AG04450 (cell line): ENCODE results near the gene LCE1B. TPM values are rescaled to one million over a fixed set of nuclear protein-coding genes. Genes with fewer than 3 reads are reported as not detected.

Experiments
- CTCF ChIA-PET: fragments of 300-600, 350-600 bp; formaldehyde crosslinking; extraction: SDS; loops from one replicate; lab custom pipeline; 2022; ENCODE audit warnings: antibody characterized with exemption, inconsistent platforms; lab: Charles Lee
- POLR2A ChIA-PET: fragments of 350-600 bp; formaldehyde crosslinking; extraction: SDS; loops from one replicate; lab custom pipeline; 2021; ENCODE audit warnings: antibody characterized with exemption, inconsistent platforms; lab: Yijun Ruan, JAX
- DNase-seq: peaks from one replicate; pipeline ENCODE4 v3.0.0-alpha.2; 2011; ENCODE audit warnings: low read depth, low spot score
- H3K27ac ChIP-seq: one replicate; pipeline ENCODE4 v1.5.1; 2012; ENCODE audit warnings: low read depth, low read length, control low read depth
- H3K27me3 ChIP-seq: one replicate; pipeline ENCODE4 v1.6.0; 2012; ENCODE audit warnings: low read length; ENCODE audit not compliant: control insufficient read depth, insufficient read depth
- H3K4me3 ChIP-seq: 2 replicates; pipeline ENCODE4 v1.5.1; 2011; ENCODE audit warnings: mild to moderate bottlenecking, low read depth, low read length, control low read depth
- H3K9me3 ChIP-seq: 2 replicates; pipeline ENCODE4 v1.5.1; 2012; ENCODE audit warnings: low read length; ENCODE audit not compliant: control insufficient read depth, insufficient read depth
- CTCF ChIP-seq: IDR thresholded peaks from 2 replicates; pipeline ENCODE4 v1.5.1; 2011; ENCODE audit warnings: low read depth, low read length, control low read depth, inconsistent platforms
- polyA plus RNA-seq: library from polyadenylated mRNA; depleted of rRNA; stranded (reverse); fragments of >200 nt; gene quantifications from 2 replicates; pipeline ENCODE4 v1.2.3, GENCODE V29; 2011

The LCE1B gene
- polyA plus RNA-seq, 1 experiment = not detected

- no peak overlapping the region for H3K4me3 ChIP-seq
- no peak for DNase-seq
- CTCF ChIA-PET = no interaction called here
- no peaks in the 10 kb centered on the region for H3K27me3 ChIP-seq
- TF ChIP-seq CTCF = no peak
- no peak overlapping the region for H3K27ac ChIP-seq
- H3K9me3 ChIP-seq = peaks cover 12% of the 10 kb centered on the region
- POLR2A ChIA-PET = no interaction called here
Measured at GRCh38 chr1:152777510-152778137, 34.1 kb upstream of the LCE1B start.

GRCh38 chr1:152783095-152783494 lies 28.7 kb upstream of the LCE1B start:
- DNase-seq = no peak
- ChIA-PET CTCF (no interaction called here), POLR2A (no interaction called here)
- Histone ChIP-seq H3K4me3 (no peak overlapping the region), H3K9me3 (peaks cover 4% of the 10 kb centered on the region), H3K27ac (no peak overlapping the region), H3K27me3 (no peaks in the 10 kb centered on the region)
- TF ChIP-seq CTCF = no peak

DNA sequence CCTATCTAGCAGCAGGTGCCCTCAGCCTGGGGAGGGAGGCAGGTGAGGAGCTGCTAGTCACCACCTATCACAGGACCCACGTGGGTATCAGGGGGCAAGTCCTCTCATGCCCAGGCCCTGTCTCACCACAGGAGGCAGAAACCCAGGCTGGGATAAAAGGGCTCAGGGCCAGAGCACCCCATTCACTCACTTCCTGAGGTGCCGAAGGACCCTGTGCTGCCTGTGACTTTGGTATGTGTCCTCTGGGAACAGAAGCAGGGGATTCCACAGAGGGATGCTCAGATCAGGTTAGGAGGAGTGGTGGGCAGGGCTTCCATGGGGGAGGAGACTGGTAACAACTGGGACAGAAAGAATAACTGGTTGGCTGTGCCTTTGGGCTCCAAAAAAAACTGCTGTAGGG lies 25.7 kb upstream of the LCE1B start, which contains the start of gene LCE1E:
LCE1E (plus strand) TSS at position 181 of the 400 bp plus-strand sequence. CDS start 1,043 bp downstream, outside the sequence.
- TF ChIP-seq CTCF = no peak
- Histone ChIP-seq H3K27me3 (no peaks in the 10 kb centered on the region), H3K4me3 (no peak within 1 kb of the TSS), H3K27ac (no peak within 1 kb of the TSS), H3K9me3 (peaks cover 4% of the 10 kb centered on the region; the same call in 1 of the 2 replicates)
- ChIA-PET CTCF (no interaction called here), POLR2A (no interaction called here)
- no peak for DNase-seq

DNA sequence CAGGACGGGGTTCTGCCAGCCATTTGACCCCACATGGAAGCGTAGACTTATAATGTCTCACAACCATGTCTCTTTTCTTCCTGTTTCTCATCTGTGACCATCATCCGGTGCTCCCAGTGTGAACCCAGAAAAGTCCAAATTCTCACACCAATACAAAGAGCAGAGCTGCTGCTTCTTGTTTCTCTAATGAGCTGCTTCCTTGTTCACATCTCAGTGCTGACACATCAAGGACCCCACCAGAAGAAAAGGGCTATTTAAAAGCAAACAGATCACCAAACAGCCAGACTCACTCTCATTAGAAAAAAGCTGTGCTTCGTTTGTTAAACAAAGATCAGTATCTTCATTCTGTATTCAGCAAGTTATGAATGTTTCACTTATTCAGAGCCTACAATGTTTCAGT lies 16.1 kb upstream of the LCE1B start:
- no peak for TF ChIP-seq CTCF
- no peak overlapping the region for H3K27ac ChIP-seq
- H3K9me3 ChIP-seq = peaks cover 4% of the 10 kb centered on the region
- ChIA-PET CTCF (no interaction called here), POLR2A (no interaction called here)
- no peak overlapping the region for H3K4me3 ChIP-seq
- no peaks in the 10 kb centered on the region for H3K27me3 ChIP-seq
- no peak for DNase-seq

DNA sequence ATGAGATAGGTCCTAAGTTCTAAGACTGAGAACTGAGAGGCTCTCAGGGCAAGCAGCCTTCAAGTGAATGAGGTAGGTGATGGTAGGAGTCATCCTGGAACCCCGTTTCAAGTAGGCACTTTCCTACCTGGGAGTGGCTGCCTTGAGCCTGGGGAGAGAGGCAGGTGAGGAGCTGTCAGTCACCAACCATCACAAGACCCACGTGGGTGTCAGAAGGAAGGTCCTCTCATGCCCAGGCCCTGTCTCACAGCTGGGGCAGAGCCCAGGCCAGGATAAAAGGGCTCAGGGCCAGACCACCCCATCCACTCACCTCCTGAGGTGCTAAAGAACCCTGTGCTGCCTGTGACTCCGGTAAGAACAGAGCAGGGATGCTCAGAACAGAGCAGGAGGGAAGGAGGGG lies 15.3 kb upstream of the LCE1B start, which contains the start of gene LCE1D:
LCE1D (plus strand) TSS at position 301 of the 400 bp plus-strand sequence. CDS start 1,074 bp downstream, outside the sequence.
- Histone ChIP-seq H3K4me3 (no peak within 1 kb of the TSS), H3K27me3 (no peaks in the 10 kb centered on the region), H3K9me3 (peaks cover 4% of the 10 kb centered on the region), H3K27ac (no peak within 1 kb of the TSS)
- TF ChIP-seq CTCF = no peak
- no peak for DNase-seq
- CTCF ChIA-PET = no interaction called here
- POLR2A ChIA-PET = no interaction called here
